Uterus (tissue), 4 donors: Measurements from ENCODE around the gene MRPL19. TPM values are rescaled to one million over a fixed set of nuclear protein-coding genes. Genes with fewer than 3 reads are reported as not detected.

ENCODE experiments used
- DNase-seq, 2 donors: peaks; one replicate each; pipeline ENCODE4 v3.0.0-alpha.2; 2019 to 2020
- H3K27ac ChIP-seq, 2 donors: fragments of 200-600 bp; sonication (generic); 1 replicate in 1 of 2; 2 replicates in 1 of 2; pipeline ENCODE4 v1.5.1; 2016 to 2018
- H3K27me3 ChIP-seq, 2 donors: fragments of 200-600 bp; sonication (generic); one replicate each; pipeline ENCODE4 v1.5.1; 2018 to 2019; ENCODE audit warnings: control low read depth in 1 of 2
- H3K36me3 ChIP-seq, 2 donors: fragments of 200-600 bp; sonication (generic); one replicate each; pipeline ENCODE4 v1.5.1; 2019; ENCODE audit warnings: control low read depth in 1 of 2
- H3K4me1 ChIP-seq, 2 donors: fragments of 200-600 bp; sonication (generic); one replicate each; pipeline ENCODE4 v1.5.1; 2018 to 2019; ENCODE audit warnings: control low read depth in 1 of 2
- H3K4me3 ChIP-seq, 2 donors: fragments of 200-600 bp; sonication (generic); 1 replicate in 1 of 2; 2 replicates in 1 of 2; pipeline ENCODE4 v1.5.1; 2018 to 2019; ENCODE audit warnings: mild to moderate bottlenecking in 1 of 2
- H3K9me3 ChIP-seq, 2 donors: fragments of 200-600 bp; sonication (generic); one replicate each; pipeline ENCODE4 v1.5.1; 2019; ENCODE audit warnings: control low read depth in 1 of 2
- CTCF ChIP-seq, 4 experiments: fragments of 200-600 bp in 2 of 4; fragments of 450-650 bp in 2 of 4; sonication (generic) in 2 of 4; IDR thresholded peaks; one replicate each; pipeline ENCODE4 v1.5.1; 2016 to 2019; ENCODE audit warnings: antibody characterized with exemption in 4 of 4, mild to moderate bottlenecking in 2 of 4, moderate library complexity in 1 of 4
- POLR2A ChIP-seq, 2 donors: fragments of 450-650 bp; IDR thresholded peaks; one replicate each; pipeline ENCODE4 v1.6.1; 2016; ENCODE audit warnings: antibody characterized with exemption in 2 of 2, mild to moderate bottlenecking in 1 of 2, moderate library complexity in 1 of 2
- intact Hi-C: fragments of 100-400 bp; cut with DNase I; formaldehyde crosslinking; loops from one replicate; pipeline ENCODE4 v1.15.1; 2023; ENCODE audit warnings: low total_unique reads
- total RNA-seq, 4 donors: library from RNA; depleted of rRNA in 3 of 4; stranded (reverse); fragments of >200 nt in 3 of 4; gene quantifications; one replicate each; pipeline versions ENCODE4 v1.1.0 to v1.2.4, GENCODE V29; 2014 to 2023
- donor health status: DM: yes; HTN: yes; CAD: no.

The MRPL19 gene
- total RNA-seq, 4 donors from 2014 or later: 27.9 to 64.0 (median 45.8) TPM

- no peak overlapping the region for H3K4me3 ChIP-seq
- H3K36me3 ChIP-seq: no peaks in the 10 kb centered on the region
- no peak overlapping the region for H3K27ac ChIP-seq
- intact Hi-C loops: no loop called here
- no peaks in the 10 kb centered on the region for H3K4me1 ChIP-seq
- no peaks in the 10 kb centered on the region for H3K27me3 ChIP-seq
- TF ChIP-seq POLR2A (IDR thresholded peaks at IDR 0.05) (no peak), CTCF (IDR thresholded peaks at IDR 0.05) (no peak)
- DNase-seq: no peak
- no peaks in the 10 kb centered on the region for H3K9me3 ChIP-seq
These were observed 56.0 kb downstream of the MRPL19 start for GRCh38 chr2:75702593-75702992.

- no peak for TF ChIP-seq POLR2A (IDR thresholded peaks at IDR 0.05)
- TF ChIP-seq CTCF (IDR thresholded peaks at IDR 0.05): no peak
- Histone ChIP-seq H3K36me3 (no peaks in the 10 kb centered on the region), H3K4me3 (no peak overlapping the region), H3K27me3 (no peaks in the 10 kb centered on the region), H3K27ac (no peak overlapping the region), H3K4me1 (no peaks in the 10 kb centered on the region), H3K9me3 (no peaks in the 10 kb centered on the region)
- intact Hi-C loops: no loop called here
- DNase-seq: no peak
These were observed 57.2 kb downstream of the MRPL19 start for GRCh38 chr2:75703589-75704287.

- H3K36me3 ChIP-seq: no peaks in the 10 kb centered on the region
These were observed 59.3 kb downstream of the MRPL19 start for GRCh38 chr2:75705921-75706320.

GRCh38 chr2:75707901-75708300 lies 61.3 kb downstream of the MRPL19 start:
- TF ChIP-seq CTCF (IDR thresholded peaks at IDR 0.05): no peak
- TF ChIP-seq POLR2A (IDR thresholded peaks at IDR 0.05): no peak
- Histone ChIP-seq H3K27ac (no peak overlapping the region), H3K4me1 (no peaks in the 10 kb centered on the region), H3K4me3 (no peak overlapping the region), H3K27me3 (no peaks in the 10 kb centered on the region), H3K36me3 (no peaks in the 10 kb centered on the region), H3K9me3 (no peaks in the 10 kb centered on the region)
- DNase-seq: no peak
- intact Hi-C loops: no loop called here

More at GRCh38 chr2:75705921-75706320, 59.3 kb downstream of the MRPL19 start:
- TF ChIP-seq CTCF (IDR thresholded peaks at IDR 0.05) (no peak), POLR2A (IDR thresholded peaks at IDR 0.05) (no peak)
- no peak for DNase-seq
- Histone ChIP-seq H3K9me3 (no peaks in the 10 kb centered on the region), H3K27ac (no peak overlapping the region), H3K4me1 (no peaks in the 10 kb centered on the region), H3K4me3 (no peak overlapping the region), H3K27me3 (no peaks in the 10 kb centered on the region)
- intact Hi-C loops: no loop called here

- Histone ChIP-seq H3K27me3 (no peaks in the 10 kb centered on the region), H3K9me3 (no peaks in the 10 kb centered on the region), H3K4me1 (no peaks in the 10 kb centered on the region), H3K36me3 (no peaks in the 10 kb centered on the region), H3K4me3 (peak overlapping the region in 1 of 2 donors; percentile 66), H3K27ac (no peak overlapping the region)
- intact Hi-C loops: no loop called here
- TF ChIP-seq CTCF (IDR thresholded peaks at IDR 0.05): no peak
- no peak for TF ChIP-seq POLR2A (IDR thresholded peaks at IDR 0.05)
- DNase-seq: no peak
These were observed 62.7 kb downstream of the MRPL19 start for GRCh38 chr2:75709297-75709696.
